Endothelial cell of umbilical vein (primary cell): ENCODE measurements around the gene SRD5A1. TPM values are rescaled to one million over a fixed set of nuclear protein-coding genes. Genes with fewer than 3 reads are reported as not detected.

Experiments
- BruUV-seq: library from RNA; stranded (reverse); fragments of 400-500 nt; replicated peaks from 2 replicates; lab custom pipeline; 2021; lab: Mats Ljungman, UMichigan
- CTCF ChIA-PET: fragments of 300-600, 350-600 bp; sonication (Branson Sonifier 250); formaldehyde crosslinking; loops from one replicate; lab custom pipeline; 2021; ENCODE audit warnings: antibody characterized with exemption, inconsistent platforms; lab: Charles Lee
- POLR2A ChIA-PET: fragments of 300-600, 350-600 bp; sonication (Branson Sonifier 250); formaldehyde crosslinking; loops from one replicate; lab custom pipeline; 2021; ENCODE audit warnings: antibody characterized with exemption, inconsistent platforms; lab: Charles Lee
- DNase-seq: peaks from one replicate; pipeline ENCODE4 v3.0.0-alpha.2; 2011; ENCODE audit warnings: low read depth, low spot score
- FAIRE-seq: peaks from 2 replicates; lab custom pipeline; 2011; peaks lifted over from hg19 to GRCh38; lab: Jason Lieb, UNC
- H2AFZ ChIP-seq: 2 replicates; pipeline ENCODE4 v1.6.0; 2012; ENCODE audit warnings: low read depth, low read length, control low read depth, inconsistent platforms
- H3K27ac ChIP-seq: 2 replicates; pipeline ENCODE4 v1.5.1; 2011; ENCODE audit warnings: low read depth, mild to moderate bottlenecking, control low read depth, low read length, moderate library complexity; ENCODE audit not compliant: insufficient read depth
- H3K27me3 ChIP-seq, 2 experiments: 2 replicates each; pipeline versions ENCODE4 v1.6.0 to v1.6.1; 2011; ENCODE audit warnings: low read length in 2 of 2, mixed read lengths in 1 of 2; ENCODE audit not compliant: control insufficient read depth in 2 of 2, insufficient read depth in 2 of 2
- H3K36me3 ChIP-seq, 2 experiments: 2 replicates in 1 of 2; 3 replicates in 1 of 2; pipeline ENCODE4 v1.5.1; 2011; ENCODE audit warnings: low read length in 2 of 2, mild to moderate bottlenecking in 1 of 2, moderate library complexity in 1 of 2; ENCODE audit not compliant: control insufficient read depth in 2 of 2, insufficient read depth in 2 of 2; ENCODE audit errors: extremely low read depth in 1 of 2
- H3K4me1 ChIP-seq: 3 replicates; pipeline ENCODE4 v1.5.1; 2011; ENCODE audit warnings: mild to moderate bottlenecking, low read length; ENCODE audit not compliant: control insufficient read depth, insufficient read depth; ENCODE audit errors: extremely low read depth
- H3K4me2 ChIP-seq: 2 replicates; pipeline ENCODE4 v1.6.1; 2011; ENCODE audit warnings: low read length, control low read depth, mixed read lengths; ENCODE audit not compliant: insufficient read depth
- H3K4me3 ChIP-seq, 3 experiments: fragments of 200-600 bp in 1 of 3; sonication (generic), shearing (Covaris generic) in 1 of 3; replicated peaks in 1 of 3; 2 replicates each; pipeline ENCODE4 v1.5.1; 2011 to 2016; ENCODE audit warnings: control low read depth in 3 of 3, low read length in 3 of 3, mild to moderate bottlenecking in 2 of 3, inconsistent platforms in 1 of 3, low read depth in 1 of 3, moderate library complexity in 1 of 3; ENCODE audit not compliant: insufficient read depth in 1 of 3
- H3K79me2 ChIP-seq: 2 replicates; pipeline ENCODE4 v1.6.0; 2012; ENCODE audit warnings: low read length, inconsistent platforms; ENCODE audit not compliant: control insufficient read depth, insufficient read depth
- H3K9ac ChIP-seq: replicated peaks from 2 replicates; pipeline ENCODE3; 2011; ENCODE audit warnings: low read length, control low read depth; ENCODE audit not compliant: insufficient read depth; ENCODE audit errors: extremely low read depth
- H3K9me1 ChIP-seq: replicated peaks from 3 replicates; pipeline ENCODE4 v1.6.0; 2011; ENCODE audit warnings: mild to moderate bottlenecking, low read length; ENCODE audit not compliant: control insufficient read depth, insufficient read depth; ENCODE audit errors: extremely low read depth
- H3K9me3 ChIP-seq: replicated peaks from 2 replicates; pipeline ENCODE4 v1.5.1; 2012; ENCODE audit warnings: low read length, inconsistent platforms; ENCODE audit not compliant: control insufficient read depth, insufficient read depth
- H4K20me1 ChIP-seq: replicated peaks from 2 replicates; pipeline ENCODE3; 2011; ENCODE audit warnings: mild to moderate bottlenecking, low read length; ENCODE audit not compliant: control insufficient read depth, insufficient read depth; ENCODE audit errors: extremely low read depth
- CTCF ChIP-seq, 2 donors: IDR thresholded peaks; 1 replicate in 1 of 2; 2 replicates in 1 of 2; pipeline ENCODE4 v1.5.1; 2011; ENCODE audit warnings: low read length in 2 of 2, mild to moderate bottlenecking in 2 of 2, moderate library complexity in 2 of 2, control low read depth in 1 of 2, inconsistent platforms in 1 of 2, low read depth in 1 of 2; ENCODE audit not compliant: insufficient read depth in 1 of 2; ENCODE audit errors: extremely low read depth in 1 of 2
- EZH2 ChIP-seq: IDR thresholded peaks from 2 replicates; pipeline ENCODE4 v1.6.1; 2012; ENCODE audit warnings: borderline replicate concordance, low read depth, mild to moderate bottlenecking, moderate library complexity, low read length, inconsistent platforms; ENCODE audit not compliant: severe bottlenecking
- FOS ChIP-seq: IDR thresholded peaks from 2 replicates; pipeline ENCODE4 v1.6.1; 2011; ENCODE audit warnings: mild to moderate bottlenecking, low read length, moderate library complexity, borderline replicate concordance; ENCODE audit not compliant: insufficient read depth
- GATA2 ChIP-seq: IDR thresholded peaks from 2 replicates; pipeline ENCODE4 v1.7.0; 2011; ENCODE audit warnings: low read depth, mild to moderate bottlenecking, moderate library complexity, mixed read lengths, low read length; ENCODE audit not compliant: insufficient read length, insufficient read depth
- JUN ChIP-seq: IDR thresholded peaks from 2 replicates; pipeline ENCODE4 v1.6.1; 2011; ENCODE audit warnings: borderline replicate concordance, low read depth; ENCODE audit not compliant: insufficient read length, insufficient read depth
- MAX ChIP-seq: IDR thresholded peaks from 2 replicates; pipeline ENCODE4 v1.6.1; 2011; ENCODE audit not compliant: insufficient read depth, insufficient read length
- MYC ChIP-seq: IDR thresholded peaks from one replicate; pipeline ENCODE4 v1.6.1; 2011; ENCODE audit warnings: mild to moderate bottlenecking, low read depth, low read length
- POLR2A ChIP-seq: IDR thresholded peaks from 2 replicates; pipeline ENCODE4 v1.6.1; 2012; ENCODE audit warnings: low read depth, mild to moderate bottlenecking, control low read depth, low read length
- POLR2AphosphoS5 ChIP-seq: IDR thresholded peaks from 2 replicates; pipeline ENCODE4 v1.6.1; 2012; ENCODE audit warnings: low read depth, mild to moderate bottlenecking, control low read depth, low read length, moderate library complexity; ENCODE audit not compliant: insufficient read depth
- dilution Hi-C: fragments of 300-500 bp; cut with MboI; formaldehyde crosslinking; loops from one replicate; pipeline ENCODE4 v1.15.0; 2019; ENCODE audit warnings: low sequenced_read_pairs; ENCODE audit not compliant: extremely low pct_ligation_motif_present
- intact Hi-C: fragments of 100-400 bp; cut with micrococcal nuclease; formaldehyde crosslinking; loops from one replicate; pipeline ENCODE4 v1.10.0; 2022
- polyA plus RNA-seq, 4 experiments: library from polyadenylated mRNA; depleted of rRNA in 3 of 4; stranded (reverse) in 3 of 4; unstranded in 1 of 4; fragments of >200 nt; gene quantifications; 2 replicates each; pipeline versions ENCODE4 v1.2.1 to v1.2.3, GENCODE V29; 2011 to 2012; ENCODE audit warnings: missing spikeins in 1 of 4
- total RNA-seq: library from RNA; stranded (reverse); gene quantifications from 2 replicates; pipeline ENCODE4 v1.2.3, GENCODE V29; 2021

SRD5A1 gene
- total and polyA plus RNA-seq, 2 donors (not counting 3 experiments of a cell fraction or from before 2014, with no cell fraction given), result 11.6 to 14.8 TPM

- POLR2A ChIA-PET, result interaction anchor here (0.7 kb wide), 1 partner anchor 13 kb away, joined by 5 read pairs; no protein-coding TSS in a partner anchor
- H3K9me1 ChIP-seq, result no peaks in the 10 kb centered on the region
- no peak overlapping the region for H3K4me3 ChIP-seq
- no peak overlapping the region for H3K9ac ChIP-seq
- H3K9me3 ChIP-seq, result no peaks in the 10 kb centered on the region
- dilution Hi-C loops (no loop called here), intact Hi-C loops (no loop called here)
- peaks cover 39% of the 10 kb centered on the region for H3K4me1 ChIP-seq
- BruUV-seq, result no TSS peak
- no peak for TF ChIP-seq EZH2
- no peak for TF ChIP-seq MAX
- TF ChIP-seq POLR2A, result no peak
- TF ChIP-seq CTCF (IDR thresholded peaks at IDR 0.05; ENCODE audit: extremely low read depth in 1 of 2, insufficient read depth in 1 of 2, low read depth in 1 of 2, low read length in 2 of 2), result no peak
- TF ChIP-seq MYC, result no peak
- TF ChIP-seq POLR2AphosphoS5, result no peak
- no peak for TF ChIP-seq JUN
- TF ChIP-seq GATA2, result no peak
- TF ChIP-seq FOS, result no peak
- no peak for FAIRE-seq
- H3K36me3 ChIP-seq, result peaks cover 0 to 2% of the 10 kb centered on the region in 2 experiments
- no peaks in the 10 kb centered on the region for H3K27me3 ChIP-seq
- no peak overlapping the region for H3K4me2 ChIP-seq
- no peak for DNase-seq
- H2AFZ ChIP-seq, result no peak overlapping the region
- H3K79me2 ChIP-seq, result peaks cover 90% of the 10 kb centered on the region
- H4K20me1 ChIP-seq, result peaks cover 7% of the 10 kb centered on the region
- CTCF ChIA-PET, result interaction anchor here (0.9 to 1.7 kb wide), 3 partner anchors 12 to 27 kb away, joined by 3 to 6 read pairs (median 4); no protein-coding TSS in a partner anchor
- no peak overlapping the region for H3K27ac ChIP-seq
Measured at GRCh38 chr5:6718161-6718681, 85.0 kb downstream of the SRD5A1 start.
